NOMO-1 treated with DMSO at 0.1 percent for 48 hours (cell line): ENCODE results near the gene ZNF365.
"Not testable (repeated sequence)": the region's sequence is repeated elsewhere in the genome, so short reads cannot be mapped to it uniquely, and the experiment has no call there.

Source experiments
- DNase-seq: peaks from one replicate; lab custom pipeline; 2025; ENCODE audit not compliant: unreplicated experiment; lab: John Stamatoyannopoulos, UW

Gene ZNF365

DNA sequence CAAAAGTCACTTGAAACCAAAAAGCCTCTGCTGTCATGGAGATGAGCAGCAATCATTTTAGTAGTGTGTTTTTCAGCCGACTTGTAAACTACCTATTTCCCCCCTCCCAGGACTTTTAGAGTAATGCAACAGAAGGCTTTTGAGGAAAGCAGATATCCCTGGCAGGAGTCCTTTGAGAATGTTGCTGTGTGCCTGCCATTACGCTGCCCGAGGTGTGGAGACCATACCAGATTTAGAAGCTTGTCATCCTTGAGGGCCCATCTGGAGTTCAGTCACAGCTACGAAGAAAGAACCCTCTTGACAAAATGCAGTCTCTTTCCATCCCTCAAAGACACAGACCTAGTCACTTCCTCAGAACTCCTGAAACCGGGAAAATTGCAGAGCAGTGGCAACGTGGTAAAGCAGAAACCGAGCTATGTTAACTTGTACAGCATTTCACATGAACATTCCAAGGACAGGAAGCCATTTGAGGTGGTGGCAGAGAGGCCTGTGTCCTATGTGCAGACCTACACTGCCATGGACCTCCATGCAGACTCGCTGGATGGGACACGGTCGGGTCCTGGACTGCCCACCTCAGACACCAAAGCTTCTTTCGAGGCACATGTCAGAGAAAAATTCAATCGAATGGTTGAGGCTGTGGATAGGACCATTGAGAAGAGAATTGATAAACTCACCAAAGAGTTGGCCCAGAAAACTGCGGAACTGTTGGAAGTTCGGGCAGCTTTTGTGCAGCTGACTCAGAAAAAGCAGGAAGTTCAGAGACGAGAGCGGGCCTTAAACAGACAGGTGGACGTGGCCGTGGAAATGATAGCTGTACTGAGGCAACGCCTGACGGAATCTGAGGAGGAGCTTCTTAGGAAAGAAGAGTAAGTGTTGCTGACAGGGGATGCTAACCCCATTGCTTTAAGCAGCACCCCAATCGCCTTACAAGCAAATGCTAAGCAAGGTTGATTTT, 2.2 kb downstream of the ZNF365 start:
- DNase-seq = no peak

DNA sequence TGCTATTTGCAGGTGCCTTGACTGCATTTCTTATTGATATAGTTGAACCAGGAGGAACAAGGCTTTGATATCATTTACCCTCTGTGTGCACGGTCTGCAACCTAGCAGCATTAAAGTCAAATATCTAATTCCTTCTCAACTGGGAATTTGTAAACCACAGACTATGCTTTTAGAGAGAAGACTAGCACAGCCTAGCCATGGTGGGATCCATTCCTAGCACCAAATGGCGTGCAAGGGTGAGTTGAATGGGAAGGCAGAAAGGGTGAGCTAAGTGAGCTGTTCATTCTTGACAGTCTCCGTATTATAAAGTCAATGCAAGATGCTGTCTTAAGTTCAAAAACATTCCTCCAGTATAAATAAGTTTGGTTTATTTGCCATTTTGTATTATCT, 2.9 kb downstream of the ZNF365 start:
- DNase-seq = no peak

DNA sequence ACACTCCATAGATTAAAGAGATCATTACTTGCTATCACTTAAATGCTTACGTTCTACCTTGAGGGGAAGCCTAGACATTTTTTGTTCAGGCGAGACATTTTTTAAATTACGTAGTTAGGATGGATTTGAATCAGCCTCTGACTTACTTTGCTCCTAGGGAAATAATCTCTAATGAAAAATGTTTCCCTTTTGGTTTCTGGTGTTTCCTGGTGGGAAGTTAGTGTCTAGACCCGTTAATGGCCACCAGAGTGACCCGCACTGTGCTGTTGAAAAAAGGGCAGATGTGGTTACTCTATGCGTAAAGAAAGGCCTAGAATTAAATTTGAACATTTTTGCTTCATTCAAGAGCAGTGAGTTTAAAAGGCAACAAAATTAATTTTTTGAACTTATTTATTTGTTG, 3.8 kb downstream of the ZNF365 start:
- DNase-seq = no peak

DNA sequence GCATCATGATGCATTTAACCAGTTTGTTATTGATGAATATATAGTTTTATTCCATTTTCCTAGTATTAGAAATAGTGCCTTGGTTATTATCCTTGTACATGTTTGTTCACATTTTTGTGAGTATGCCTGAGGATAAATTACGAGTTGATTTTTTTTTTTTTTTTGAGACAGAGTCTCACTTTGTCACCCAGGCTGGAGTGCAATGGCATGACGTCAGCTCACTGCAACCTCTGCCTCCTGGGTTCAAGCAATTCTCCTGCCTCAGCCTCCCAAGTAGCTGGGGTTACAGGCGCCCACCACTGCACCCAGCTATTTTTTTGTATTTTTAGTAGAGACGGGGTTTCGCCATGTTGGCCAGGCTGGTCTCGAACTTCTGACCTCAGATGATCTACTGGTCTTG, 4.7 kb downstream of the ZNF365 start:
- DNase-seq = not testable (repeated sequence)

DNA sequence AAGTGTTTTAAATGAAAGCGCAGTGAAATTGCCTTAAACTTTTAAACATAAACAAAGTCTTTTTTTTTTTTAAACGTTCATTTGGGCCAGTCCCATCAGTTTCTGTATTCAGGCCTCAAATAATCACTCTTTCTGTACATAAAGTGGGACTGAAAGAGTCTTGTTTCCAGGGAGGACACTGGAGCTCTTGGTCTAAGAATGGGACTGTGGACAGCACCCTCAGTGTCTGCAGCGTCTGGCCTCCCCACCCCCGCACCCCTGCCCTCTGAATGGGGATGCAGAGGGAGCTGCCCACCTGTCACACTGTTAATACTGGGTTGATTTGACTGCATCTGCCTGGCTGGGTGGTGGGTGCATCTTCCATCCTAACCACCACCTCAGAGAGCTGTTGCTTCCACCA, 5.2 kb downstream of the ZNF365 start:
- no peak for DNase-seq

DNA sequence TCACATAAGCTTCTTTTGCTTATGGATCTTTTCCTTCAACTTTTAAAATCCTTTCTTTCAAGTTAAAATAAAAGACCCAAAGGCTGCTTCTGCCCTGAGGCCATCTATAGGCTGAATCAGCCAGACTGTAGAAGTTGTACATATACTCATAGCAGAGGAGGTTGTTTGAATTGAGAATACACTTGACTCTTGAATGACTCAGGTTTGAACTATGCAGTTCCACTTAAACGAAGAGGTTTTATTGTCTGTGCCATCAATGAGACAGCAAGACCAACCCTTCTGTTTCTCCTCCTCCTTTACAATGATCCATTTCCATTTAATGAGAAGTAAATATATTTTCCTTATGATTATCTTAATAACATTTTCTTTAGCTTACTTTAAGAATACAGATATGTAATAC, 5.8 kb downstream of the ZNF365 start:
- no peak for DNase-seq

DNA sequence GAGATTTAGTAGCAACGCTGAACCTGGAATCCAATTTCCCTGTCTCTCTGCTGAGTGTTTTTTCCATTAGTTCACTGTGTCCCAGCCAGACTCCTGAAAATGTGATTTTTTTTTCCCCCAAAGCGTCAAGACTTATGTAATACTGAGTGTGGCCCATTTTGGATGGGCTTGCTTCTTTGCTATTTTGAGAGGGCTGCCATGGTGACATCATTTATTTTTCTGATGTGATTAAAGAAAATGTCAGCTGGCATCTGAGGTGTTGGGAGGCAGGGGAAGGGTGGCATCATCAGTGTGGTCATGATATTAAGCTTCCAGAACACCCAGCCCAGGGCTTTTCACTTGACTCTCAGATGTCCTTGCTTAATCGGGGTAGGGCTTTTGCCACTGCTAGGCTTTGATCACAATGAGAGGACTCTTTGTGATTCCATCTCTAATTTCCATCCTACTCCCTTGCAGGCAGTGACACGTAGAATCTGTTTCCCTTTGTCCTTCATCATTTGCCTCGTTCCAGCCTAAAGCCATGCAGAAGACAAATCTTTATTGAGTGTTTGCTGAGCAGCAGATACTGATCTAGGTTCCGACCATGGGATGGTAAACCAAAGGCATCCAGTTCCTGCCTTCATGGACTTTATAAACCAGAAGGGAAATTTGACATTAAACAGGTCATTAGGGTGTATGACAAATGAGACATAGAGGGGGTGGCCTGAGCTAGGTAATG, 7.4 kb downstream of the ZNF365 start:
- DNase-seq = no peak

DNA sequence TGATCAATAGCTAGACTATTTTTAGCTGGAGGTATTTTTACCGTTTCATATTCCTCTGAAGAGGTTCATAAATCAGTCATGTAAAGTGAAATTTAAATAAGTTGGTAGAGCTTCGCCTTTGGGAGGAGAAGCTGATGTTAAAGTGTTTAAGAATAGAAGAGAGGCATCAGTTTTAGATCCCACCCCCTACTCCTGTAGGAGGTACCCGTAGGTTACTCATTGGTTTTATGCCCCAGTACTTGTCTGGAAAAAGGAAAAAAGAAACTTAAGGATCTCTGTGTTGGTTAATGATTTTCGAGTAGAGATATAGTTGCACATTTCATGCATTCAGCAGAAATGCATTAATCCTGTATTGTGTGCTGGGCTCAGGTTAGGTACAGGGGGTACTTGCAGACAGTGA, 8.7 kb downstream of the ZNF365 start:
- DNase-seq = no peak

DNA sequence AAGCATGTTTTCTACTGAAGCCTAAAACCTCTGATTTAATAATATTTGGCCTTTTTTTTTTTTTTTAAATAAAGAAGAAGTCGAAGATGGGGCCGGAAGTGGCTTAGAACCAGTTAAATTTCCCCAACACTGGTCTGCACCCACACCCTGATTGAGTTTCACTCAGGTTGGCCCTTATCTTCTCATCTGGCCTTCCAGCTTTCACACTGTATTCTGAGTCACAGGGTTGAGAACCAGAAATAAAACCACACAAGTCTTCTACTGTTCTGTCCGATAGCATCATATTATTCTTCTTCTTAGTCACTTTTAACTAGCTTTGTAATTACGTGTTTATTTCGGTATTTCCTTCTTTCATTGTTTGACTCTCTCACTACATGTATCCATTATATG, 9.9 kb downstream of the ZNF365 start:
- DNase-seq = peak; percentile 16

DNA sequence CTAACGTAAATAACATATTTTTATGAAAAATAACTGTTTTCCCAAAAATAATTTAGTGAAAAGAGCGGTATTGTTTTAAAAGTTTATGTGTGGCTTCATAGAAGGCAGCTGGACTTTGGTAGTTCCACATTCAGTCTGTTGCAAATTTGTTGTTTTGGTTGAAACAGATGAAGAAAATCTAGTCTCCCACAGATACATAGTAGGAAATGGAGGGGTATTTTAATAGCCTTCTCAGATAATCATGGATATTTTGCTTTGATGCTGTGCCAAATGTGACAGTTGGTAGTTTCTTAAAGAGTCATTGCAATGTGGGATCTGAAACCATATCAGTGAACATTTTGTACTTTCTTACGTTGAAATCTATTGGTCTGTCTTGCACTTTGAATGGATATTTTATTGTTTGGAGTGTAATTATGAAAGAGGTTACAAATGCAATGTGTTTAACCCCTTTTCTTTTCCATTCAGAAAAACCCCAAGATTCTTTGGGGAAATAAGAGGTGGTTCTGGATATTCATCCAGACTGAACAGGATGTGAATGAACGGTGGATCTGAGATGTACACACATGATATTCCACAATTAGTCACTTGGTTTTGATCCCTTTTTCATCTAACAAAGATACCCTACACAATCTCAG, 10.4 kb downstream of the ZNF365 start:
- DNase-seq = no peak

DNA sequence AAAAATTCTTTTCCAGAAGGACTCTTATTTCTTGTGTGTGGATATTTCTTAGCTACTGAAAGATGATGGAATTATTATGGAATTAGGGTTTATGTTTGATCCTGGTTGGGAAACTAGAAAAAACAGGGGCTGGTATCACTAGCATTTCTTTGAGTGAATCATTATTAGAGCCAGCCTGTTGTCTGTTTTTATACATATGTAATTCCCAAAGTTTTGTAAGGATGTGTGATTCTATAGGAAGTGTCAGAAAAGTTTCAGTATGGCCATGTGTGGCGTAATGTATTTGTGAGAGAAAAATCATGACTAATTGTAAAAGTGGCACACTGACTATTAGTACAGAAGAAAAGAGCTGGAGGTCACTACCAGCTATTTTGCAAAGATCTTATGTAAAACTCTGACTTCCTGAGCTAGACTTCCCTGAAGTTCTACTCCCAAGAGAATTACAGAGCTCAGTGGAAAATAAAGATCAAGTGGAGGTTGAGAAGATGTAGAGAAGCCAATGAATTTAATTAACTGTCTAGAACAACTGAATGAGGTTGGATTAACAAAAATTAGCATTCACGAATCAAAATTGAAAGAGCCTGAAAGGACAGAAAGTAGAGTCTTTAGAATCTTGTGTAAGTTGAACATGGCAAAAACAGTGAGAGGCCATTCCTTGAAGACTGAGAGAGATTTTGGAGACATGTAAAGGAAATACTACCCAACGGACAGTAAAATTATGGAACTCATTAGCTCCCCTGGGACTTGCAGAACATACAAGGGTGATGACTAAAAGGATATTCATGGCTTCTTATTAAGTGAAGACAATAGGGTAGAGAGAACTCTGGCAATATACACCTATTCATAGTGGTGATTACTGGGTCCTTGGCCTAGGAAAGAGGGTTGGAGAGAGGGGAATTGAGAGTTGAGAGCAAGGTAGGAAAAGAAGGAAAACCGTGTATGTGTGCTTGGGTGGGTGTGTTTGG, 12.5 kb downstream of the ZNF365 start:
- DNase-seq = no peak

DNA sequence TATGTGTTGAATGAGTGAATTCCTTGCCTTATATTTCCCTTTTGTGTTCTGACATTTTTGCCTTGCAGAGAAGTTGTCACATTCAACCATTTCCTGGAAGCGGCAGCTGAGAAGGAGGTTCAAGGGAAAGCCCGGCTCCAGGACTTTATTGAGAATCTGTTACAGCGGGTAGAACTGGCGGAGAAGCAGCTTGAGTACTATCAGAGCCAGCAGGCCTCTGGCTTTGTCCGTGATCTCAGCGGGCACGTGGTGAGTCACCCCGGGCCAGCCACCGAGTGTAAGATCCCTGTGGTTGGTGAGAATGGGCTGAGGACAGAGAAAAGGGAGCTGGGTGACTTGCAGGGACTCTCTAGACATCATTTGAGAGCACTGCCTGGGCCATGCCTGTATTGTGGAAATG, 14.2 kb downstream of the ZNF365 start:
- no peak for DNase-seq

DNA sequence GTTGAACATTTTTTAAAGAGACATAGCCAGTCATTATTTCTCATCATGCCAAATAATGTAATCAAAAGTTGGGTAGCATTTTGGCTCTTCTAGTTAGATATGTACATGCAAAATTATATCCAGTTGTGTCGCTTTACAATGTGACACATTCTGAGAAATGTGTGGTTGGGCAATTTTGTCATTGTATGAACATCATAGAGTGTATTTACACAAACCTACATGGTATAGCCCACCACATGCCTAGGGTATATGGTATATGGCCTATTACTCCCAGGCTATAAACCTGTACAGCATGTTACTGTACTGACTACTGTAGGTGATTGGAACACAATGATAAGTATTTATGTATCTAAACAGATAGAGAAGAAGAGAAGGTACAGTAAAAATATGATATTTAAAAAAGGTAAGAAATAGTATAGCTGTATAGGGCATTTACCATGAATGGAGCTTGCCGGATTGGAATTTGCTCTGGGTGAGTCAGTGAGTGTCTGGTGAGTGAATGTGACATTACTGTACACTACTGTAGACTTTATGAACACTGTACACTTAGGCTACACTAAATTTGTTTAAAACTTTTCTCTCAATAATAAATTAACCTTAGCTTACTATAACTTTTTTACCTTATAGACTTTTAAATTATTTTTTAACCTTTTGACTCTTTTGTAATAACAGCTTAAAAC, 16.5 kb downstream of the ZNF365 start:
- DNase-seq = no peak

DNA sequence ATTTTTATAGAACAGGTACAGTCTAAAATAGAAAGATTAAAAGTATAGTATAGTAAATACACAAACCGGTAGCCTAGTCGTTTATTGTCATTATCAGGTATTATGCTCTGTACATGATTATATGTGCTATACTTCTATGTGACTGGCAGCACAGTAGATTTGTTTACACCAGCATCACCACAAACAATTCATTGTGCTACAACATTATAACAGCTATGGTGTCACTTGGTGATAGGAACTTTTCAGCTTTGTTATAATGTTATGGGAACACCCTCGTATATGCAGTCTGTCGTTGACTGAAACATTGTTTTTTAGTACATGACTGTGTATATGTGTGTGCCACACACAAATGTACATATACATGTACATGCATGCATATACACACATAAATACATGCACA, 19.1 kb downstream of the ZNF365 start:
- no peak for DNase-seq

DNA sequence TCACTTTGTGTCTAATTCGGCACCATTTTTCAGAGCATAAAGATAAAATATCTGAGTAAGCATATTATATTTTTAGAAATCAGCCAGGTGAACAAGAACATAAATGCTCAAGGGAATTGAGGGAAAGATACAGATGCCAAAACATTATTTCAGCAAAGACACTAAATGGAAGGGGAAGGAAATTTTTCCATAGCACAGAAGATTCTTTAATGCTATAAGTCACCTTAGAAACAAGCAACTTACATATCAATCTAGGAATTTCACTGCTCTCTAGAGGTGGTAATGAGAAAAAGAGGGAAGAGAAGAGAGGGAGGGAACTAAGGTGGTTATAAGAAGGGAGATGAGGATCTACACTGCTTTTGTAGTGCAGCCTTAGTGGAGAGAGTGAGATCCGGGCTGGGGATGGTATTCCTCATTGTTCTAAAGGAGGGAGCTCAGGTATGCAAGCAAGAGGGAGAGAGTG, 20.4 kb downstream of the ZNF365 start:
- no peak for DNase-seq

DNA sequence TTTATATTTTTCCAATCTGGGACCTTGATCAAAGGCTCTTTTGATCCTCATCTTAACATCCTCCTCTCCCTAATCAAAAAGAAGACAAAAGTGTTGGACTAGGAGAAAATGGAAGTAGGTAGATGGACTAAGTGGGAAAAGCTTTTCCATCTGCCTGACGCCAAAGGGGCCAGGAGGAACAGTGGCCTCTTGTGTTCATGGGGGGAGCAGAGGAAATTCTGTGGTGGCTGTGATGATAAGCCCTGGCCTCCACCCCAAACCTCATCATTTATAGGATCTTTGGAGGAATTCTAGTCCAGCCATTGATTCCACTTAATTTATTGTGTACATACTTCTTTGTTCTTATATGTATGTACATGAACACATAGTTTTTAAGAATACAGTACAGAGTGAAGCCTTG, 21.7 kb downstream of the ZNF365 start:
- DNase-seq = no peak

DNA sequence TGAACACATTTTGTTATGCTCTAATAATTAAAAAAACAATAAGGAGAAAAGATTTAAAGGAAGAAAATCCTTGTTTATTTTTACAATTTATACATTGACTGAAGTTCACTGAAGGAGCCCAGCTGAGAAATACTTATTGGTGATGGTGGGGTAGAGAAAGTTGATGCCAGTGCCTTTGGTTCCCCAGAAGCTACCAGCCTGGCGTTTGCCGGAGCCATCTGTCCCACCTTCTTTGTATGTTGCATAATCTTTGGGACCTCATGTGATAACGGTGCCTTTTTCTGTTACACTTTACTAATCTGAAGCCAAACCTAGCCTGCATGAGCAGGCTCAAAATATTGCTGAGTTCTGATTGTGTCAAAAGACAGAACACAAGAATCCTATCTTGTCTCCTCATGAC, 22.7 kb downstream of the ZNF365 start:
- DNase-seq = no peak

DNA sequence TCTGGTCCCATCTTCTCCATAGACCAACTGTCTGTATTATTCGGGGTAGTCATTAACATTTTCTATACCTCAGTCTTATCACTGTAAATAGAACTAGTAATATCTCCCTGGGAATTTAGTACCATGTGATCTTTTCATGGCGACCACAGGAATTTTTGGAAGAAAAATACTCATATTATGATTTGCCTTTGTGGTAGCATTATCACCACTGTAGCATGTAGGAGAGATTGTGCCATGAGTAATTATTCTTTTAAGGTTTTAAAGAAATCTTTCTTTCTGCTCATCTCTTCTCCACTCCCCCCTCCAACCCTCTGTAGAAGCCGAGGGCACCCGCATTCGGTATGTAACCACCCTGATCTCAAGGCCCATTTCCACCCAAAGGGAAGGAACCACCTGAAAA, 25.0 kb downstream of the ZNF365 start:
- no peak for DNase-seq

DNA sequence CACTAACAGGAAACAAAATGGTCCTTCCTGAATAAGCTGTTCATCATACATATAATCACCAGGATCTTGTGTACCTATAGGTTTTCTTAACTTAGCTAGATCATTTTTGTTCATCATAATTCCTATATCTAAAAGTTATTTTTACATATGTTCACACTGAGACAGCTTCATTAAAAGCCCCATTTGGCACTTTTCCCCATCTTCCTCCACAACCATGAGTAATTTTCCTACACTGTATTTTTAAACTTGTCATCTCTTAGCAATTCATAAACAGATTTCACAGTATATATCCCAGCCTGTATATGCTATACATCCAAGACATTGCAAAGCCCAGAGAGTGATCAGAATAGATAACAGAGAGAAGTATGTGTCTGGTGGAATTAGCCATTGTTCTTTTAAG, 28.3 kb downstream of the ZNF365 start:
- DNase-seq = no peak

DNA sequence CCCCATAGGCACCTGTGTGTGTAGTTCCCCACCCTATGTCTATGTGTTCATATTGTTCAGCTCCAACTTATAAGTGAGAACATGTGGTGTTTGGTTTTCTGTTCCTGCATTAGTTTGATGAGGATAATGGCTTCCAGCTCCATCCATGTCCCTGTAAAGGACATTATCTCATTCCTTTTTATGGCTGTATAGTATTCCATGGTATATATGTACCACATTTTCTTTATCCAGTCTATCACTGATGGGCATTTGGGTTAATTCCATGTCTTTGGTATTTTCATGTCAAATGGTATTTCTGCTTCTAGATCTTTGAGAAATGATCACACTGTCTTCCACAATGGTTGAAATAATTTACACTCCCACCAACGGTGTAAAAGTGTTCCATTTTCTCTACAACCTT, 36.4 kb downstream of the ZNF365 start:
- DNase-seq = not testable (repeated sequence)
